Ascending aorta (tissue), 2 donors: Measurements from ENCODE around the gene GPR179. TPM values are rescaled to one million over a fixed set of nuclear protein-coding genes. Genes with fewer than 3 reads are reported as not detected.

Source experiments
- DNase-seq, 2 donors: peaks; one replicate each; pipeline ENCODE4 v3.0.0-alpha.2; 2019; ENCODE audit warnings: low spot score in 2 of 2
- H3K27ac ChIP-seq, 2 donors: fragments of 200-600 bp; sonication (generic); one replicate each; pipeline ENCODE4 v1.5.1; 2016 to 2017; ENCODE audit warnings: mild to moderate bottlenecking in 1 of 2
- H3K27me3 ChIP-seq: fragments of 200-600 bp; sonication (generic); one replicate; pipeline ENCODE4 v1.5.1; 2017
- H3K36me3 ChIP-seq, 2 donors: fragments of 200-600 bp; sonication (generic); one replicate each; pipeline ENCODE4 v1.5.1; 2016
- H3K4me1 ChIP-seq, 2 donors: fragments of 200-600 bp; sonication (generic); one replicate each; pipeline ENCODE4 v1.5.1; 2016 to 2017; ENCODE audit warnings: mild to moderate bottlenecking in 1 of 2
- H3K4me3 ChIP-seq, 2 donors: fragments of 200-600 bp; sonication (generic); one replicate each; pipeline ENCODE4 v1.5.1; 2016 to 2017; ENCODE audit warnings: mild to moderate bottlenecking in 1 of 2
- H3K9me3 ChIP-seq, 2 donors: fragments of 200-600 bp; sonication (generic); one replicate each; pipeline ENCODE4 v1.5.1; 2016
- CTCF ChIP-seq, 3 experiments: fragments of 200-600 bp in 2 of 3; fragments of 450-650 bp in 1 of 3; sonication (generic) in 2 of 3; IDR thresholded peaks; one replicate each; pipeline ENCODE4 v1.5.1; 2016 to 2019; ENCODE audit warnings: antibody characterized with exemption in 3 of 3, mild to moderate bottlenecking in 1 of 3, moderate library complexity in 1 of 3
- intact Hi-C: fragments of 100-400 bp; cut with DNase I; formaldehyde crosslinking; loops from one replicate; pipeline ENCODE4 v1.15.1; 2023
- total RNA-seq: library from RNA; depleted of rRNA; stranded (reverse); fragments of >200 nt; gene quantifications from one replicate; pipeline ENCODE4 v1.1.0, GENCODE V29; 2016

The GPR179 gene
- total RNA-seq = not detected

- no peak for TF ChIP-seq CTCF (IDR thresholded peaks at IDR 0.05)
- intact Hi-C loops = no loop called here
- Histone ChIP-seq H3K27ac (no peak within 1 kb of the TSS), H3K4me1 (no peaks in the 10 kb centered on the region), H3K36me3 (no peaks in the 10 kb centered on the region), H3K4me3 (no peak within 1 kb of the TSS), H3K27me3 (no peaks in the 10 kb centered on the region), H3K9me3 (no peaks in the 10 kb centered on the region)
- DNase-seq = no peak
Observed at GRCh38 chr17:38343608-38344419, at the start of gene GPR179. TSS of gene GPR179 (minus strand) at chr17:38343956. CDS start at chr17:38343789, 167 bp downstream.

- no peak for DNase-seq
- peaks cover 41 to 46% of the 10 kb centered on the region in 2 donors for H3K36me3 ChIP-seq
- no peak overlapping the region for H3K4me3 ChIP-seq
- no peaks in the 10 kb centered on the region for H3K27me3 ChIP-seq
- TF ChIP-seq CTCF (IDR thresholded peaks at IDR 0.05) = no peak
- intact Hi-C loops = no loop called here
- H3K9me3 ChIP-seq = no peaks in the 10 kb centered on the region
- H3K4me1 ChIP-seq = no peaks in the 10 kb centered on the region
- H3K27ac ChIP-seq = no peak overlapping the region
Observed at GRCh38 chr17:38379448-38379847, 35.7 kb upstream of the GPR179 start.

GRCh38 chr17:38369124-38369886 is 25.5 kb upstream of the GPR179 start:
- Histone ChIP-seq H3K4me3 (no peak overlapping the region), H3K27ac (no peak overlapping the region), H3K36me3 (peaks cover 55 to 62% of the 10 kb centered on the region in 2 donors), H3K9me3 (no peaks in the 10 kb centered on the region), H3K4me1 (no peaks in the 10 kb centered on the region), H3K27me3 (no peaks in the 10 kb centered on the region)
- intact Hi-C loops = no loop called here
- no peak for DNase-seq
- TF ChIP-seq CTCF (IDR thresholded peaks at IDR 0.05) = no peak

- H3K36me3 ChIP-seq = peaks cover 30 to 35% of the 10 kb centered on the region in 2 donors
- H3K27ac ChIP-seq = no peak overlapping the region
- no peaks in the 10 kb centered on the region for H3K27me3 ChIP-seq
- TF ChIP-seq CTCF (IDR thresholded peaks at IDR 0.05) = no peak
- no peaks in the 10 kb centered on the region for H3K4me1 ChIP-seq
- intact Hi-C loops = no loop called here
- H3K4me3 ChIP-seq = no peak overlapping the region
- DNase-seq = no peak
- no peaks in the 10 kb centered on the region for H3K9me3 ChIP-seq
Observed at GRCh38 chr17:38364741-38365140, 21.0 kb upstream of the GPR179 start.

GRCh38 chr17:38363016-38363415 is 19.3 kb upstream of the GPR179 start:
- no peaks in the 10 kb centered on the region for H3K27me3 ChIP-seq
- no peak overlapping the region for H3K27ac ChIP-seq
- H3K9me3 ChIP-seq = no peaks in the 10 kb centered on the region
- intact Hi-C loops = no loop called here
- no peak for DNase-seq
- no peak for TF ChIP-seq CTCF (IDR thresholded peaks at IDR 0.05)
- peaks cover 20 to 22% of the 10 kb centered on the region in 2 donors for H3K36me3 ChIP-seq
- peaks cover 0 to 10% of the 10 kb centered on the region in 2 donors for H3K4me1 ChIP-seq
- H3K4me3 ChIP-seq = no peak overlapping the region
